Effector memory CD8-positive, alpha-beta T cell (primary cell): ENCODE measurements around the gene NBEA.

Experiments used
- ATAC-seq: fragments of 150-1000 bp; cut with Tn5 transposase; replicated peaks from 2 replicates; pipeline ENCODE4 v1.10.0; 2021; ENCODE audit warnings: mild to moderate bottlenecking, moderate library complexity
- DNase-seq, 3 experiments: peaks; one replicate each; pipeline ENCODE4 v3.0.0; 2021
- H3K27ac Mint-ChIP-seq, 2 donors: one replicate each; pipeline ENCODE4 v1.8.0; 2022; ENCODE audit warnings: mild to moderate bottlenecking in 2 of 2, mixed read lengths in 2 of 2, moderate library complexity in 2 of 2
- H3K27me3 Mint-ChIP-seq, 2 donors: one replicate each; pipeline ENCODE4 v1.8.0; 2022; ENCODE audit warnings: mixed read lengths in 2 of 2
- H3K36me3 Mint-ChIP-seq: one replicate; pipeline ENCODE4 v1.8.0; 2022; ENCODE audit warnings: mild to moderate bottlenecking, moderate library complexity, mixed read lengths; ENCODE audit not compliant: insufficient read depth
- H3K4me1 Mint-ChIP-seq, 2 donors: one replicate each; pipeline ENCODE4 v1.8.0; 2022; ENCODE audit warnings: low read depth in 2 of 2, mixed read lengths in 2 of 2
- H3K4me3 Mint-ChIP-seq, 2 donors: one replicate each; pipeline ENCODE4 v1.8.0; 2022; ENCODE audit warnings: mild to moderate bottlenecking in 2 of 2, mixed read lengths in 2 of 2, moderate library complexity in 2 of 2
- H3K9me3 Mint-ChIP-seq, 2 donors: one replicate each; pipeline ENCODE4 v1.8.0; 2022; ENCODE audit warnings: mixed read lengths in 2 of 2

Gene NBEA

GRCh38 chr13:34933349-34933748 lies 8.7 kb upstream of the NBEA start:
- DNase-seq (no peak), ATAC-seq (no peak)
- Mint-ChIP-seq H3K27ac (no peak overlapping the region), H3K27me3 (no peaks in the 10 kb centered on the region), H3K36me3 (peaks cover 4% of the 10 kb centered on the region), H3K9me3 (peaks cover 2 to 13% of the 10 kb centered on the region in 2 donors), H3K4me1 (no peaks in the 10 kb centered on the region), H3K4me3 (no peak overlapping the region)

DNA sequence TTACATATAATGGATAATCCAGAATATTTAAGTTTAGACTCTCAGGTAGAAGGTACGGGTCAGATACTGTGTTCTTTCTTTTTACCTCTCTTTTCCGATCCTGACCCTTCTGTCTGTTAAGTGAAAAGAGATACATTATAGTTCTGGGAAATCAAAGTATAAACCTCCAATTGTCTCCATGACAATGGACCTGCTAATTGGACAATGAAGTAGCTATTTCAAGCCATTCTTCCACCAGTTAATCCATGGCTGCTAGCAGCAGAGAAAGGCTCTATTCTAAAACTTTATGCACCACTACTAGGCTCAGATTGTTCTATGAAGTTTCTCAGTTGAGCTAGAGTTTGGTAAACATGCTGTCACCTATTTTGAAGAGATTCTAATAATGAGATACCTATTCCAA lies 8.3 kb upstream of the NBEA start:
- Mint-ChIP-seq H3K4me3 (no peak overlapping the region), H3K36me3 (peaks cover 4% of the 10 kb centered on the region), H3K9me3 (peaks cover 2 to 10% of the 10 kb centered on the region in 2 donors), H3K27ac (no peak overlapping the region), H3K27me3 (no peaks in the 10 kb centered on the region), H3K4me1 (no peaks in the 10 kb centered on the region)
- ATAC-seq (no peak), DNase-seq (no peak)

GRCh38 chr13:34935841-34936240 lies 6.2 kb upstream of the NBEA start:
- H3K36me3 Mint-ChIP-seq, result peaks cover 4% of the 10 kb centered on the region
- no peak overlapping the region for H3K27ac Mint-ChIP-seq
- H3K27me3 Mint-ChIP-seq, result peaks cover 0 to 2% of the 10 kb centered on the region in 2 donors
- peaks cover 2 to 6% of the 10 kb centered on the region in 2 donors for H3K9me3 Mint-ChIP-seq
- no peak for DNase-seq
- H3K4me1 Mint-ChIP-seq, result no peaks in the 10 kb centered on the region
- no peak overlapping the region for H3K4me3 Mint-ChIP-seq
- no peak for ATAC-seq

DNA sequence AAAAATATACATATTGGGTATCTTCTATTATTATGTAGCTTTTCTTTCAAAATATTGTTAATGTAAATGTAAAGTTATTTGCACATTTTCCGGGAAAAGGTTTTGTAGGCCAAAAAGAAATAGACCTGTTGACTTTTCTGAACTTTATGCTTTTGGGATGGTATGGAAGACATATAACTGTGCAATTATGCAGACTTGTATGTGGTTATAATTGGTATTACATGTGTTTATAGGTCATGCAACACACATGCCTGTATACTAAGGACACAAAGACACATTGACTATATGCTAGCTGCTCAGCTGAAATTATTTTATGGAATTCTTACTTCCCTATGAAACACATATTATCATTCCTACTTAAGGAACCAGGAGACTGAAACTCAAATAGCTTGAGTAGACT lies 2.3 kb upstream of the NBEA start:
- Mint-ChIP-seq H3K9me3 (peaks cover 0 to 2% of the 10 kb centered on the region in 2 donors), H3K36me3 (peaks cover 4% of the 10 kb centered on the region), H3K27ac (no peak overlapping the region), H3K4me1 (peaks cover 6% of the 10 kb centered on the region in 2 donors), H3K27me3 (peaks cover 23% of the 10 kb centered on the region in 2 donors), H3K4me3 (no peak overlapping the region)
- DNase-seq, result no peak
- no peak for ATAC-seq

- Mint-ChIP-seq H3K4me3 (peak overlapping the region; percentile 67 to 71), H3K27me3 (peaks cover 23% of the 10 kb centered on the region in 2 donors), H3K9me3 (no peaks in the 10 kb centered on the region), H3K4me1 (peaks cover 6% of the 10 kb centered on the region in 2 donors), H3K36me3 (no peaks in the 10 kb centered on the region), H3K27ac (no peak overlapping the region)
- ATAC-seq, result no peak
- DNase-seq, result no peak
Observed at GRCh38 chr13:34941436-34941834, 635 bp upstream of the NBEA start.

DNA sequence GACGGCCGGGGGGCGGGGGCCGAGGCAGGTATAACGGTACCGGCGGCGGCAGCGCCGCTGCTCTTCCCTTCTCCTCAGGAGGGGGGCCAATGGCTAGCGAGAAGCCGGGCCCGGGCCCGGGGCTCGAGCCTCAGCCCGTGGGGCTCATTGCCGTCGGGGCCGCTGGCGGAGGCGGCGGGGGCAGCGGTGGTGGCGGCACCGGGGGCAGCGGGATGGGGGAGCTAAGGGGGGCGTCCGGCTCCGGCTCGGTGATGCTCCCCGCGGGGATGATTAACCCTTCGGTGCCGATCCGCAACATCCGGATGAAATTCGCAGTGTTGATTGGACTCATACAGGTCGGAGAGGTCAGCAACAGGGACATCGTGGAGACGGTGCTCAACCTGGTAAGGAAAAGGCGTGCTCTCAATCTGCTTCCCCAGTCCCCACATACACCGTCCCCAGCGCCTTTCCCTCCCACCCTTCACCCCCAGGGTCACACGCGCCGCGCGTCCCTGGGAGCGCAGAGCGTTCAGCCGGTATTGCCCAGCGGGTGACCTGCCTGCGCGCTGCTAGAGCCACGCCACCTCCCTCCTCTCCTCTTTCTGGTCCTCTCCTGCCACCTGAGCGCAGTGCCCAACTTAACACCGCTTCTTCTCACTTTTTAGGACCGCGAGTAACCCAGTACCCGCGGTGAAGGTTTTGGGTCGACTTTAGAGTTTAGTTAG lies 814 bp downstream of the NBEA start:
- peaks cover 23% of the 10 kb centered on the region in 2 donors for H3K27me3 Mint-ChIP-seq
- H3K36me3 Mint-ChIP-seq, result no peaks in the 10 kb centered on the region
- no peak overlapping the region for H3K27ac Mint-ChIP-seq
- H3K4me1 Mint-ChIP-seq, result peaks cover 6% of the 10 kb centered on the region in 2 donors
- ATAC-seq (peak; percentile 17), DNase-seq (no peak)
- H3K4me3 Mint-ChIP-seq, result peak overlapping the region; percentile 74 to 79
- no peaks in the 10 kb centered on the region for H3K9me3 Mint-ChIP-seq

DNA sequence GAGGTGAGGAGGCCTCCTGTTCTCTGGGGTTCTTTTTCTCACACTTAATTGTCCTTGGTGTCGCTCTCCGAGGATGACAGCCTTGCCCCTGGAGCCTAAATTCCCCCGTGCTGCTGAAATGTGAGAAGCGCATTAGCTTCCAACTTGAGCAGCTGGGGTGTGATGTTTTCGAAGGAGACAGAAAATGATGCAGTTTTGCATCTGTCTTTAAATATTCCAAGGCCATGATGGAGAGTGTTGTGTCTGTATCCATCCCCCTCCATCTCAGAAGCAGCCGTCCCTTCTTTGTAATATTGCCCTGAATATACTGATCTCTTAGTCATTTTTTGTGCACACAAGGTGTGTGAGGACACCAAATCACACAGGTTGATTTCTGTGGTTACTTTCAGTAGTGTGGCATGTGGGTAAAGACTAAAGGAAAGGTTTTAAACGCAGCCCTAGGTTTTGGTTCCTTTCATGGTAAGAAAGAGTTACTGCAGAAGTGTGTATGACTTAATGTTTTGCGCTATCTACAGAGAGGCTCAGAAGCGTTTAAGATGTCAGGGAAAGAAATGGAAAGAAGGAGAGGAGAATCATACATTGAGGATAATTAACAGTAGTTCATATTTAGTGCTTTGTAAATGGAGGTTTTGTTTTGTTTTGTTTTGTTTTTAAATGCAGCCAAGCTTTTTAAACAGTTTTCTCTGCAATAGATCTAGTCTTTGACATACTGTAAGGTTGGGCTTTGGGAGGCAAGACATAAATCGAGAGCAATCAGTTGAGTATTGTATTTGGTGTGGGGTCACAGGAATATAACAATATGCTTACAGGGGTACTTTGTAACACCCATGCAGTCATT lies 1.6 kb downstream of the NBEA start:
- H3K27me3 Mint-ChIP-seq, result peaks cover 23% of the 10 kb centered on the region in 2 donors
- H3K4me3 Mint-ChIP-seq, result peak overlapping the region; percentile 74 to 79
- H3K9me3 Mint-ChIP-seq, result no peaks in the 10 kb centered on the region
- no peak overlapping the region for H3K27ac Mint-ChIP-seq
- ATAC-seq (no peak), DNase-seq (no peak)
- H3K4me1 Mint-ChIP-seq, result peaks cover 6% of the 10 kb centered on the region in 2 donors
- no peaks in the 10 kb centered on the region for H3K36me3 Mint-ChIP-seq

GRCh38 chr13:34944274-34944634 lies 2.2 kb downstream of the NBEA start:
- peaks cover 23% of the 10 kb centered on the region in 2 donors for H3K27me3 Mint-ChIP-seq
- H3K4me1 Mint-ChIP-seq, result peaks cover 6% of the 10 kb centered on the region in 2 donors
- no peaks in the 10 kb centered on the region for H3K9me3 Mint-ChIP-seq
- DNase-seq (no peak), ATAC-seq (no peak)
- H3K27ac Mint-ChIP-seq, result no peak overlapping the region
- H3K4me3 Mint-ChIP-seq, result no peak overlapping the region
- no peaks in the 10 kb centered on the region for H3K36me3 Mint-ChIP-seq

DNA sequence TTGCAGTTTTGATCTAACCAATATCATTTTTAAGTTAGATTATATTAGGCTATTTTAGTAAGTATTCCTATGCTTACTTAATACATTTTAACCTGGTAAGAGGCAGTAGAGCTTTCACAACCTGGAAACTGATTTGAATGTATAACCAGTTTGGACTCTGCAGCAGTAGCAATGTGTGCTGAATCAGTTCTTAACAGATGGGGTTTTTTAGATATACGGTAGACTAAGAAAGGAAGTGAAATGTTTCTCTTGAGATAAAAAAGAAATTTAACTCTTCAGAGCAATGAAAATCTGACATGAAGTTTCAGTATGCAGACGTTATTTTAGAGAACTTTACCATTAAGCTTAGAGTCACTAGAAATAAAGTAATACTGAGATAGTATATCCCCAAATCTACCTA lies 2.7 kb downstream of the NBEA start:
- H3K4me3 Mint-ChIP-seq, result no peak overlapping the region
- H3K27me3 Mint-ChIP-seq, result peaks cover 23% of the 10 kb centered on the region in 2 donors
- H3K9me3 Mint-ChIP-seq, result no peaks in the 10 kb centered on the region

DNA sequence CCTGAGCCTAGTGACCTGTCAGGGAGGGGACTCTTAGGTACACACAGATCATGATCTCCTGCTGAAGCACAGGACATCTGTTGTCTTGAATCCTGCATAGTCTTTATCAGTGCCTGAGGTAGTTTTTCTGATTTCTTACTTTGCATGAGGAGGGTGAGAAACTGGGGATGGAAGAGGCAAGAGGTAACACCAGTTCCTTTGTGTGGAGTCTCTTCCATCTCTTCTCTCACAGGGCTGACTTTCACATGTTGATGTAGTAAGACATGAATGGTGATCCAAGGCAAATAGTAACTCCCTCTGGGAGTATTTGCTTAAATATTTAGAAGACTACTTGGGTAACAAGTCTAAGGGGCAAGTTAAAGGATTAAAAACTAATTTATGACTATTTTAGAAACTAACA lies 9.5 kb downstream of the NBEA start:
- no peak overlapping the region for H3K27ac Mint-ChIP-seq
- no peak for ATAC-seq
- DNase-seq, result no peak
- no peaks in the 10 kb centered on the region for H3K36me3 Mint-ChIP-seq
- no peaks in the 10 kb centered on the region for H3K27me3 Mint-ChIP-seq
- no peaks in the 10 kb centered on the region for H3K9me3 Mint-ChIP-seq
- H3K4me3 Mint-ChIP-seq, result no peak overlapping the region
- no peaks in the 10 kb centered on the region for H3K4me1 Mint-ChIP-seq

More for the DNA sequence above, 2.7 kb downstream of the NBEA start:
- no peak for ATAC-seq
- DNase-seq, result no peak
- no peaks in the 10 kb centered on the region for H3K36me3 Mint-ChIP-seq
- H3K4me1 Mint-ChIP-seq, result peaks cover 6% of the 10 kb centered on the region in 2 donors
- no peak overlapping the region for H3K27ac Mint-ChIP-seq

DNA sequence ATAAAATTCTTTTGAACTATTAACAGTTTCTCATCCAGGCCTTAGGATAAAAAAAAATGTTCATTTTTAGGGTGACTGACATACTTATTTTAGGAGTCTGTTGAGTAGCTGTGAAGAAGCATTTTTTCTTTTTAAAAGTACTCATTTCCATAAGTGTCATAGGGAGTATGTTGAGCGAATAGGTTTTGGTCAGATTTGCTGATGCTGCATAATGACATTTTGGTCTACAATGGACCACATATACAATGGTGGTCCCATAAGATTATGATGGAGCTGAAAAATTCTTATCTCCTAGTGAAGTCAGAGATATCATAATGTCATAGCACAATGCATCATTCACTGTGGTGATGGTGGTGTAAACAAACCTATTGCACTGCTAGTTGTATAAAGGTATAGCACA lies 17.4 kb downstream of the NBEA start:
- no peak for ATAC-seq
- H3K36me3 Mint-ChIP-seq, result no peaks in the 10 kb centered on the region

DNA sequence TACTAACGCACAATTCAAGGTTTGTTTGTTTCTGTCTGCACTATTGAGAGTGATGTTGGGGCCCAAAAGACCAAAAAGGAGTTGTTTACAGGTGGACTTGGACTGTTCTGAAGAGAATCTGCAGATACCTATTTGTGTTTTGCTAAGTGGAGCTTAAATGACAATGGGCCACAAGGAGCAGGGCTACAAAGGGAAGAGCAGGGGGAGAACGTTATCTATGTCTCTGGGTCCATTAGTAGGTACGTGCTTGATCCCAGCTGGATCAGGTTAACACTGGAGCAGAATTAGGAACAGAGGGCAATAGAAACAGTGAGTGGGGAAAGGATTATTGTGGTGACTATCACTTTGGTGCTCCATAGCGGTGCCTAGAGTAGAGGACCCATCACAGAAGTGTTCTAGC lies 22.5 kb downstream of the NBEA start:
- Mint-ChIP-seq H3K27me3 (no peaks in the 10 kb centered on the region), H3K4me1 (no peaks in the 10 kb centered on the region), H3K27ac (no peak overlapping the region), H3K4me3 (no peak overlapping the region), H3K9me3 (peaks cover 0 to 5% of the 10 kb centered on the region in 2 donors), H3K36me3 (no peaks in the 10 kb centered on the region)
- ATAC-seq (no peak), DNase-seq (no peak)

More for the DNA sequence above, 17.4 kb downstream of the NBEA start:
- no peak for DNase-seq
- H3K27ac Mint-ChIP-seq, result no peak overlapping the region
- no peaks in the 10 kb centered on the region for H3K4me1 Mint-ChIP-seq
- H3K4me3 Mint-ChIP-seq, result no peak overlapping the region
- H3K9me3 Mint-ChIP-seq, result peaks cover 0 to 1% of the 10 kb centered on the region in 2 donors
- no peaks in the 10 kb centered on the region for H3K27me3 Mint-ChIP-seq

DNA sequence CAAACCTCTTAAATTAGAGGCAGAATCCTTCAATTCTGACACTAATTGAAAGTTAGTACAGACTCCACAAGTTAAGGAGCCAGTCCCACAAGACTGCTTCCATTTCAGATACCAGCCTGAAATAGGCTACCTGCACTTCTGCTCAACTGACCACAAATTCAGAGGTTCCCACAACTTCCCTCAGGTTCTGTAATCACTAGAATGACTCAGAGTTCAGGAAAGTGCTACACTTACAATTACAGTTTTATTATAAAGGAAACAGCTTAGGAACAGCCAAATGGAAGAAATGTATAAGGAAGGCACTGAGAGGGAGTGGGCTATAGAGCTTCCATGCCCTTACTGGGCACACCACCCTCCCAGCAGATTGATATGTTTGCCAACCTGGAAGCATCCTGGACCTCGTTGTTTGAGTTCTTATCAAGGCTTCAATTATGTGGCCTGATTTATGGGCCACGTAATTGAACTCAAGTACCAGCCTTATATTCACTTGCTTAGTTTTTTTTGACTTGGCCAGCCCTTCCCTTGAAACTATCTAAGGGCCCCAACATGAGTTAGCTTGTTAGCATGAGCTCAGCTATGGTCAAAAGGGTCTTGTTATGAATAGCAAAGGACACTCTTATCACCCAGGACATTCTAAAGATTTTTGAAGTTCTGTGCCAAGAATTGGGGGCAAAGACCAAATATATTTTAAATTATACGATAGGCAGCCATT lies 25.9 kb downstream of the NBEA start:
- ATAC-seq, result no peak
- H3K9me3 Mint-ChIP-seq, result peaks cover 7% of the 10 kb centered on the region in 2 donors
- no peaks in the 10 kb centered on the region for H3K27me3 Mint-ChIP-seq
- H3K4me3 Mint-ChIP-seq, result no peak overlapping the region
- H3K27ac Mint-ChIP-seq, result no peak overlapping the region
- no peak for DNase-seq
- peaks cover 2% of the 10 kb centered on the region for H3K36me3 Mint-ChIP-seq
- H3K4me1 Mint-ChIP-seq, result no peaks in the 10 kb centered on the region
